HCT116 (cell line): ENCODE results near the gene CLIC4. TPM values are rescaled to one million over a fixed set of nuclear protein-coding genes. Genes with fewer than 3 reads are reported as not detected.

Source experiments
- ATAC-seq: fragments of 200-7000 bp; cut with Tn5 transposase; 2 replicates; pipeline ENCODE4 v1.9.1; 2020; ENCODE audit warnings: mild to moderate bottlenecking, moderate library complexity
- BruUV-seq: library from RNA; stranded (reverse); fragments of 400-500 nt; replicated peaks from 2 replicates; lab custom pipeline; 2021; lab: Mats Ljungman, UMichigan
- CTCF ChIA-PET: fragments of 300-600 bp; sonication (Branson Sonifier 250); formaldehyde crosslinking; loops from one replicate; lab custom pipeline; 2021; ENCODE audit warnings: antibody characterized with exemption; lab: Charles Lee
- POLR2A ChIA-PET: fragments of 300-600, 350-600 bp; sonication (Branson Sonifier 250); formaldehyde crosslinking; loops from one replicate; lab custom pipeline; 2021; ENCODE audit warnings: antibody characterized with exemption; lab: Charles Lee
- RAD21 ChIA-PET, 2 experiments: fragments of 300-600 bp; sonication (Branson Sonifier 250); formaldehyde crosslinking; loops; one replicate each; lab custom pipeline; 2023; ENCODE audit warnings: low total read pairs in 2 of 2; ENCODE audit not compliant: uncharacterized antibody in 2 of 2, unreplicated experiment in 2 of 2, low non-redundant PET in 1 of 2; lab: Charles Lee
- DNase-seq: peaks from one replicate; pipeline ENCODE4 v3.0.0-alpha.2; 2010; ENCODE audit warnings: low read depth, low spot score
- H2AFZ ChIP-seq: fragments of 200-600 bp; shearing (Covaris generic), sonication (generic); 2 replicates; pipeline ENCODE4 v1.6.1; 2017; ENCODE audit warnings: low read depth, mixed run types, mixed read lengths, antibody characterized with exemption, low read length; ENCODE audit not compliant: poor library complexity, severe bottlenecking
- H3K27ac ChIP-seq: 2 replicates; pipeline ENCODE4 v1.5.1; 2012; ENCODE audit warnings: low read depth, low read length
- H3K27me3 ChIP-seq: fragments of 200-600 bp; sonication (generic); 2 replicates; pipeline ENCODE4 v1.6.1; 2016; ENCODE audit warnings: mixed run types, low read length, mixed read lengths; ENCODE audit not compliant: insufficient read depth
- H3K36me3 ChIP-seq, 2 experiments: fragments of 200-500 bp in 1 of 2; fragments of 200-600 bp in 1 of 2; sonication (Bioruptor generic) in 1 of 2; sonication (generic) in 1 of 2; 2 replicates each; pipeline versions ENCODE4 v1.5.1 to v1.6.1; 2014 to 2016; ENCODE audit warnings: low read length in 2 of 2, inconsistent platforms in 1 of 2, mixed read lengths in 1 of 2, mixed run types in 1 of 2; ENCODE audit not compliant: insufficient read depth in 2 of 2, control insufficient read depth in 1 of 2
- H3K4me1 ChIP-seq, 2 experiments: fragments of 200-600 bp in 1 of 2; sonication (generic) in 1 of 2; 2 replicates each; pipeline versions ENCODE4 v1.5.1 to v1.6.1; 2012 to 2017; ENCODE audit warnings: low read length in 2 of 2, inconsistent platforms in 1 of 2, mild to moderate bottlenecking in 1 of 2, mixed read lengths in 1 of 2, mixed run types in 1 of 2, moderate library complexity in 1 of 2; ENCODE audit not compliant: insufficient read depth in 2 of 2, control insufficient read depth in 1 of 2
- H3K4me2 ChIP-seq: fragments of 200-600 bp; sonication (generic); 2 replicates; pipeline ENCODE4 v1.6.1; 2017; ENCODE audit warnings: mixed run types, low read length, mixed read lengths
- H3K4me3 ChIP-seq, 2 experiments: fragments of 200-600 bp in 1 of 2; sonication (generic) in 1 of 2; replicated peaks in 1 of 2; 2 replicates each; pipeline ENCODE4 v1.5.1; 2011 to 2016; ENCODE audit warnings: low read length in 2 of 2, control low read depth in 1 of 2, low read depth in 1 of 2, mild to moderate bottlenecking in 1 of 2, mixed read lengths in 1 of 2, mixed run types in 1 of 2
- H3K79me2 ChIP-seq: fragments of 200-600 bp; sonication (generic); 2 replicates; pipeline ENCODE4 v1.6.1; 2017; ENCODE audit warnings: mild to moderate bottlenecking, mixed run types, low read length, moderate library complexity, mixed read lengths; ENCODE audit not compliant: insufficient read depth
- H3K9ac ChIP-seq: fragments of 200-600 bp; sonication (generic); 2 replicates; pipeline ENCODE4 v1.6.1; 2016; ENCODE audit warnings: low read length, mixed read lengths
- H3K9me2 ChIP-seq: fragments of 200-600 bp; sonication (generic), shearing (Covaris generic); 2 replicates; pipeline ENCODE4 v1.6.1; 2017; ENCODE audit warnings: mixed run types, mild to moderate bottlenecking, moderate library complexity; ENCODE audit not compliant: insufficient read depth
- H3K9me3 ChIP-seq, 2 experiments: fragments of 200-500 bp in 1 of 2; fragments of 200-600 bp in 1 of 2; sonication (Bioruptor generic) in 1 of 2; sonication (generic) in 1 of 2; 2 replicates each; pipeline ENCODE4 v1.6.1; 2014 to 2017; ENCODE audit warnings: low read length in 2 of 2, mixed read lengths in 2 of 2, inconsistent platforms in 1 of 2, low read depth in 1 of 2, mild to moderate bottlenecking in 1 of 2, mixed run types in 1 of 2, moderate library complexity in 1 of 2; ENCODE audit not compliant: control insufficient read depth in 1 of 2, insufficient read depth in 1 of 2
- H4K20me1 ChIP-seq: fragments of 200-600 bp; sonication (generic), shearing (Covaris generic); 2 replicates; pipeline ENCODE4 v1.6.1; 2017; ENCODE audit warnings: mixed run types, mild to moderate bottlenecking, moderate library complexity; ENCODE audit not compliant: insufficient read depth
- ATF3 ChIP-seq: IDR thresholded peaks from 2 replicates; pipeline ENCODE4 v1.6.1; 2012
- CBX3 ChIP-seq: IDR thresholded peaks from 2 replicates; pipeline ENCODE4 v1.6.1; 2012; ENCODE audit warnings: low read depth
- CEBPB ChIP-seq: IDR thresholded peaks from 2 replicates; pipeline ENCODE4 v1.6.1; 2012; ENCODE audit warnings: low read depth
- CTCF ChIP-seq, 3 experiments: fragments of 200-600 bp in 1 of 3; sonication (generic) in 1 of 3; IDR thresholded peaks in 2 of 3; conservative IDR thresholded peaks in 1 of 3; 2 replicates each; pipeline ENCODE4 v1.5.1; 2012 to 2017; ENCODE audit warnings: low read depth in 2 of 3, low read length in 2 of 3, antibody characterized with exemption in 1 of 3, borderline replicate concordance in 1 of 3, control low read depth in 1 of 3, mild to moderate bottlenecking in 1 of 3, mixed read lengths in 1 of 3, mixed run types in 1 of 3, moderate library complexity in 1 of 3; ENCODE audit not compliant: insufficient read depth in 1 of 3
- ELF1 ChIP-seq: IDR thresholded peaks from 2 replicates; pipeline ENCODE4 v1.6.1; 2012; ENCODE audit warnings: low read depth, borderline replicate concordance
- EZH2 ChIP-seq: fragments of 200-600 bp; sonication (generic); IDR thresholded peaks from 2 replicates; pipeline ENCODE4 v1.6.1; 2017; ENCODE audit warnings: antibody characterized with exemption, mixed run types
- EZH2phosphoT487 ChIP-seq: fragments of 200-600 bp; IDR thresholded peaks from 2 replicates; pipeline ENCODE4 v1.6.1; 2018; ENCODE audit warnings: antibody characterized with exemption, borderline replicate concordance
- FOSL1 ChIP-seq: IDR thresholded peaks from 2 replicates; pipeline ENCODE4 v1.6.1; 2012; ENCODE audit warnings: low read depth
- POLR2A ChIP-seq: IDR thresholded peaks from 2 replicates; pipeline ENCODE4 v1.7.0; 2011; ENCODE audit warnings: borderline replicate concordance; ENCODE audit not compliant: insufficient read depth, insufficient read length; ENCODE audit errors: extremely low read depth
- POLR2AphosphoS5 ChIP-seq: IDR thresholded peaks from 2 replicates; pipeline ENCODE4 v1.6.1; 2011; ENCODE audit warnings: mild to moderate bottlenecking, low read depth, low read length, moderate library complexity
- SIN3A ChIP-seq: IDR thresholded peaks from 2 replicates; pipeline ENCODE4 v1.6.1; 2012; ENCODE audit warnings: low read depth
- SP1 ChIP-seq: IDR thresholded peaks from 2 replicates; pipeline ENCODE4 v1.6.1; 2012; ENCODE audit warnings: low read depth
- ZFX ChIP-seq: fragments of 450-650 bp; IDR thresholded peaks from 2 replicates; pipeline ENCODE4 v1.6.1; 2017
- intact Hi-C: fragments of 100-400 bp; cut with micrococcal nuclease; formaldehyde crosslinking; loops from 2 replicates; pipeline ENCODE4 v1.10.0; 2022
- total RNA-seq: library from RNA; stranded (reverse); gene quantifications from one replicate; pipeline ENCODE4 v1.2.1, GENCODE V29; 2021; ENCODE audit not compliant: unreplicated experiment

The CLIC4 gene
- total RNA-seq, 1 experiment from 2014 or later: 77.2 TPM

DNA sequence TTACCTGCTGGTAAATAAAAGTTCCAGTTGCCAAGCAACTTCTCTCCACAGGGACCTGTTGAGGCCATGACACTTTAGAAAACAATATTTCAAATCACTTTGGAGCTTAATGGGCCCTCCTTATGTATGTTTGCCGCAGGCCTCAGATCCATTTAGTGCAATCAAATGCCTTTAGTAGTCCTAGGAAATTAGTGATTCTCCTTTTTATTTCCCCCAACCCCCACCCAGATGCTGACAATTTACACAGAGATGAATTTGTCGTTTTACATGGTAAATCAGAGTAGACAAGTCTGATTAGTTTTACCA lies 83.6 kb downstream of the CLIC4 start:
- DNase-seq: no peak
- peaks cover 0 to 14% of the 10 kb centered on the region in 2 experiments; a peak in 2 of 4 replicates for H3K4me1 ChIP-seq
- H4K20me1 ChIP-seq: no peaks in the 10 kb centered on the region
- no peak for TF ChIP-seq CEBPB
- TF ChIP-seq SP1: no peak
- TF ChIP-seq CTCF (IDR thresholded peaks at IDR 0.05 in 2 of 3, conservative IDR thresholded peaks at IDR 0.05 in 1 of 3; ENCODE audit: borderline replicate concordance in 1 of 3, insufficient read depth in 1 of 3, low read depth in 2 of 3, low read length in 2 of 3): no peak
- no peak for TF ChIP-seq ELF1
- no peak for TF ChIP-seq ZFX
- no peak for TF ChIP-seq EZH2
- TF ChIP-seq ATF3: no peak
- no peak for TF ChIP-seq POLR2AphosphoS5
- no peak for TF ChIP-seq CBX3
- TF ChIP-seq EZH2phosphoT487: no peak
- TF ChIP-seq FOSL1: no peak
- no peak for TF ChIP-seq SIN3A
- TF ChIP-seq POLR2A: no peak
- intact Hi-C loops: no loop called here
- ChIA-PET CTCF (interaction anchor here (5.5 kb wide), 1 partner anchor 140 kb away, joined by 174 read pairs; no protein-coding TSS in a partner anchor), POLR2A (no interaction called here), RAD21 (no interaction called here)
- no TSS peak for BruUV-seq
- no peaks in the 10 kb centered on the region for H3K79me2 ChIP-seq
- H3K9me2 ChIP-seq: no peaks in the 10 kb centered on the region
- no peaks in the 10 kb centered on the region for H3K36me3 ChIP-seq
- no peak overlapping the region for H3K27ac ChIP-seq
- no peak for ATAC-seq
- no peak overlapping the region for H2AFZ ChIP-seq
- no peak overlapping the region for H3K4me2 ChIP-seq
- H3K4me3 ChIP-seq: no peak overlapping the region
- no peaks in the 10 kb centered on the region for H3K27me3 ChIP-seq
- H3K9ac ChIP-seq: no peak overlapping the region
- H3K9me3 ChIP-seq: no peaks in the 10 kb centered on the region
